Transverse colon (tissue), 4 donors: ENCODE data around the gene NRG2. TPM values are rescaled to one million over a fixed set of nuclear protein-coding genes. Genes with fewer than 3 reads are reported as not detected.

Source experiments
- DNase-seq: peaks from one replicate; pipeline ENCODE4 v3.0.0-alpha.2; 2019
- H3K27ac ChIP-seq, 4 donors: fragments of 200-600 bp; sonication (generic); 2 replicates each; pipeline ENCODE4 v1.5.1; 2016 to 2018; ENCODE audit warnings: inconsistent platforms in 4 of 4
- H3K27me3 ChIP-seq: fragments of 200-600 bp; sonication (generic); 2 replicates; pipeline ENCODE4 v1.5.1; 2017; ENCODE audit warnings: inconsistent platforms
- H3K36me3 ChIP-seq, 4 donors: fragments of 200-600 bp; sonication (generic); 2 replicates each; pipeline ENCODE4 v1.5.1; 2017 to 2019; ENCODE audit warnings: inconsistent platforms in 4 of 4
- H3K4me1 ChIP-seq, 4 donors: fragments of 200-600 bp; sonication (generic); 2 replicates each; pipeline ENCODE4 v1.5.1; 2017 to 2020; ENCODE audit warnings: inconsistent platforms in 4 of 4
- H3K4me3 ChIP-seq, 4 donors: fragments of 200-600 bp; sonication (generic); 1 replicate in 1 of 4; 2 replicates in 3 of 4; pipeline versions ENCODE4 v1.5.1 to v1.6.1; 2017 to 2019; ENCODE audit warnings: inconsistent platforms in 4 of 4
- H3K9me3 ChIP-seq, 2 donors: fragments of 200-600 bp; sonication (generic); 2 replicates each; pipeline ENCODE4 v1.5.1; 2017 to 2019; ENCODE audit warnings: inconsistent platforms in 2 of 2
- EP300 ChIP-seq: sonication (generic); formaldehyde crosslinking; IDR thresholded peaks from one replicate; pipeline ENCODE4 v1.6.1; 2017; ENCODE audit warnings: antibody characterized with exemption, low read depth
- POLR2A ChIP-seq: fragments of 450-650 bp; IDR thresholded peaks from one replicate; pipeline ENCODE4 v1.6.1; 2016; ENCODE audit warnings: antibody characterized with exemption, mild to moderate bottlenecking, moderate library complexity
- POLR2AphosphoS5 ChIP-seq, 3 donors: sonication (generic); formaldehyde crosslinking; IDR thresholded peaks; one replicate each; pipeline ENCODE4 v1.6.1; 2016; ENCODE audit warnings: antibody characterized with exemption in 3 of 3
- WGBS, 2 donors: methylation state at CpG; one replicate each; pipeline ENCODE4 v1.1.5; 2018; ENCODE audit warnings: low coverage in 1 of 2; 5-methylcytosine and 5-hydroxymethylcytosine counted together
- in situ Hi-C, 4 donors: fragments of 200-750 bp; cut with MboI; loops; one replicate each; pipeline versions ENCODE4 v1.15.0 to v1.15.1; 2017; ENCODE audit warnings: low sequenced_read_pairs in 3 of 4, low pct_ligation_motif_present in 1 of 4, low pct_unique_long_range_greater_than_20kb in 1 of 4
- intact Hi-C: fragments of 100-400 bp; cut with DNase I; formaldehyde crosslinking; loops from one replicate; pipeline ENCODE4 v1.15.1; 2023; ENCODE audit warnings: low total_unique reads
- total RNA-seq, 4 donors: library from RNA; depleted of rRNA; stranded (reverse); fragments of >200 nt; gene quantifications; one replicate each; pipeline ENCODE4 v1.1.0, GENCODE V29; 2016
- TF ChIP-seq, protein P1 (sequence below), 5 experiments: fragments of 200-600 bp in 3 of 5; fragments of 450-650 bp in 2 of 5; sonication (generic) in 3 of 5; IDR thresholded peaks; 1 replicate in 2 of 5; 2 replicates in 3 of 5; pipeline ENCODE4 v1.5.1; 2016 to 2017; ENCODE audit warnings: antibody characterized with exemption in 5 of 5, inconsistent platforms in 3 of 5, mild to moderate bottlenecking in 2 of 5, moderate library complexity in 1 of 5

NRG2 gene
- total RNA-seq, 4 donors from 2014 or later = 0.68 to 12.3 (median 0.95) TPM; not detected in 1

DNA sequence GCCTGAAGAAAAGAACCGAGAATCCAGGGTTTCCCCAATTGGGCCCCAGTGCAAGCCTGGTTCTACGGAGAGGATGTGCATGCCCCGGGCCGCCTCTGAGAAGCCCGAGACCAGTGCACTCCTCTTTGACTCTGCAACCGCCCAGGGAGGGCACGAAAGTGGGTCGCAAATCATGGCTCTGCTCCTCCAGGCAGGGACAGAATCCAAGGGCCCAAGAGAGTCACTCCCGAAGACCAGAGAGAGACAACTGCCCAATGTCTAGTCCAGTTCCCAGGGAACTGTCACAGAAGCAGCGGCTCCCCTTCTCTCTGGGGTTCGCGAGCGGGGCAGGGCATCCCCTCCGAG, 139.7 kb downstream of the NRG2 start:
- 24% methylated on average over 14 of the region's 14 CpGs; no CpG with 5 or more reads in 1 of the 2 donors for WGBS, 2 donors
- no peaks in the 10 kb centered on the region for H3K9me3 ChIP-seq
- in situ Hi-C loops (no loop called here), intact Hi-C loops (no loop called here)
- H3K36me3 ChIP-seq = no peaks in the 10 kb centered on the region
- no peak for DNase-seq
- TF ChIP-seq EP300 = no peak
- TF ChIP-seq, protein P1, sequence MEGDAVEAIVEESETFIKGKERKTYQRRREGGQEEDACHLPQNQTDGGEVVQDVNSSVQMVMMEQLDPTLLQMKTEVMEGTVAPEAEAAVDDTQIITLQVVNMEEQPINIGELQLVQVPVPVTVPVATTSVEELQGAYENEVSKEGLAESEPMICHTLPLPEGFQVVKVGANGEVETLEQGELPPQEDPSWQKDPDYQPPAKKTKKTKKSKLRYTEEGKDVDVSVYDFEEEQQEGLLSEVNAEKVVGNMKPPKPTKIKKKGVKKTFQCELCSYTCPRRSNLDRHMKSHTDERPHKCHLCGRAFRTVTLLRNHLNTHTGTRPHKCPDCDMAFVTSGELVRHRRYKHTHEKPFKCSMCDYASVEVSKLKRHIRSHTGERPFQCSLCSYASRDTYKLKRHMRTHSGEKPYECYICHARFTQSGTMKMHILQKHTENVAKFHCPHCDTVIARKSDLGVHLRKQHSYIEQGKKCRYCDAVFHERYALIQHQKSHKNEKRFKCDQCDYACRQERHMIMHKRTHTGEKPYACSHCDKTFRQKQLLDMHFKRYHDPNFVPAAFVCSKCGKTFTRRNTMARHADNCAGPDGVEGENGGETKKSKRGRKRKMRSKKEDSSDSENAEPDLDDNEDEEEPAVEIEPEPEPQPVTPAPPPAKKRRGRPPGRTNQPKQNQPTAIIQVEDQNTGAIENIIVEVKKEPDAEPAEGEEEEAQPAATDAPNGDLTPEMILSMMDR (IDR thresholded peaks at IDR 0.05) = no peak
- TF ChIP-seq POLR2A = no peak
- TF ChIP-seq POLR2AphosphoS5 (IDR thresholded peaks at IDR 0.05) = no peak
- H3K4me1 ChIP-seq = peaks cover 10 to 24% (median 17%) of the 10 kb centered on the region in 4 donors
- H3K4me3 ChIP-seq = peak overlapping the region in 3 of 4 donors; percentile 25 to 55 (median 35)
- H3K27me3 ChIP-seq = peaks cover 62% of the 10 kb centered on the region
- H3K27ac ChIP-seq = no peak overlapping the region

DNA sequence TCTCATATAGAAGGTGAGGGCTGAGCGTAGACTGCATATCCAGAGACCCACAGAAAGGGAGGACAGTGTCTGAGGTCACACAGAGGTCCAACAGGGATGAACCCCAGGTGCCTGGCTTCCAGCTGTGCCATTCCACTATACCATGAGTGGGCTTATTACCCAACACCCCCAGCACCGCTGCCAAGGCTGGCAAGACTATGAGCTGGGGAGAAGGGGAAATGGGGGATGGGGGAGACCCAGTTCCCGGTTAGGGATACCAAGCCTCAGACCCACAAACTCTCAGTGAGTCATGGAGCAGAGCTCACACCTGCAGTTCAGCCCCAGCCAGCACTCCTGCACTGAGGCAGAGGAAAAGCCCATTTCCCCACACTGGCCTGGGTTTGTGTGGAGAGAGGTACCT, 141.1 kb downstream of the NRG2 start:
- intact Hi-C loops = no loop called here
- in situ Hi-C loops = no loop called here
- H3K27me3 ChIP-seq = peaks cover 58% of the 10 kb centered on the region
- 70% methylated on average over 3 of the region's 3 CpGs; no CpG with 5 or more reads in 1 of the 2 donors for WGBS, 2 donors
- no peak overlapping the region for H3K27ac ChIP-seq
- no peak for DNase-seq
- H3K9me3 ChIP-seq = no peaks in the 10 kb centered on the region
- peaks cover 10 to 24% (median 17%) of the 10 kb centered on the region in 4 donors for H3K4me1 ChIP-seq
- H3K36me3 ChIP-seq = no peaks in the 10 kb centered on the region
- TF ChIP-seq EP300 (no peak), POLR2A (no peak), POLR2AphosphoS5 (IDR thresholded peaks at IDR 0.05) (no peak)
- TF ChIP-seq, protein P1 (IDR thresholded peaks at IDR 0.05) = no peak
- H3K4me3 ChIP-seq = no peak overlapping the region

DNA sequence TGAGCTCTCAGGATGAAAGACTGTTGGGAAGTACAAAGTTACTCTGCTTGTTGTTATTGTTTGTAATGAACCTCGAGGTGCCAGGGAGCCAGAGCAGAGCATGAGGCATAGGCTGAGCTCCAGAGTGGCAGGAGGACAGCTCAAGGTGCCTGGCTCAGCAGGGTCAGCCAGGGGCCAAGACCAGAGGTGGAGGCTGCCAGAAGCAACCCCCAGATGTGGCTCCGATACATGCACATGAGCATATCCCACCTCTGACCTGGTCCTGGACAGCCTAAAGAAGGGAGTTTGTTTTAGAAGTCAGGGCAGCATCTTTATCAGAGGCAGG, 141.9 kb downstream of the NRG2 start:
- peaks cover 10 to 24% (median 17%) of the 10 kb centered on the region in 4 donors for H3K4me1 ChIP-seq
- intact Hi-C loops = no loop called here
- H3K27me3 ChIP-seq = peaks cover 57% of the 10 kb centered on the region
- H3K4me3 ChIP-seq = no peak overlapping the region
- WGBS, 2 donors = 65% methylated on average over 2 of the region's 2 CpGs; no CpG with 5 or more reads in 1 of the 2 donors
- no peaks in the 10 kb centered on the region for H3K36me3 ChIP-seq
- H3K9me3 ChIP-seq = no peaks in the 10 kb centered on the region
- in situ Hi-C loops = no loop called here
- DNase-seq = no peak
- TF ChIP-seq POLR2AphosphoS5 (IDR thresholded peaks at IDR 0.05) (no peak), POLR2A (no peak), EP300 (no peak)
- TF ChIP-seq, protein P1 (IDR thresholded peaks at IDR 0.05) = no peak
- H3K27ac ChIP-seq = no peak overlapping the region

DNA sequence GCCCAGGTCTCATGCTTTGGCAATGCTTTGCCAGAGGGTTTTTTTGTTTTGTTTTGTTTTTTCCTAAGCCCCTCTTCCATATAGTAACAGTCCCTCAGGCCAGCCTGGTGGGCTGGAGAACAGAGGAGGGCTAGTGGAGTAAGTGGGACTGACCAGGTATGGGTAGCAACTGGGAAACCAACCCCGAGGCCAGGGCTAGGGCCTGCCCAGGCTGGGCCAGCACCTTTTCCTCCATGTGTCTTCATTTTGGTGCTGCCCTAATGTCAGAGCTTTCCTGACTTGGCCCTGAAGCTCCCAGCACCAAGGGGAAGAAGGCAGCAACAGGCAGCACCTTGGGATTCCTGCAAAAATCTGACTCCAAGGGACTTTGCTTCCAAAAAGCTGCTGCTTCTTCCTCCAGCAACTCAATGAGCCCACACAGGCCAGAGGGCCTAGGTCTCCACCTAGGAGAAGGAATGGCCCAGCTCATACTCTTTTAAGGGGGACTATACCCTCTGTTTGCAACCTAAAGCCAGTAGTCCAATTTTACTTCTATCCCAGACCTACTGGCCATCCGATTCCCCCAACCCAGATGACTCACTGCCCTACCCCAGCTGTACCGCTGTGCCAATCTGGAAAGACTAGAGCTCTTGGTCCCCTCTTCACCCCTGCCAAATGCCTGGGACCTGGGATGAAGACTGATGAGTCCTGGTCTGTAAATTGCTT, 142.4 kb downstream of the NRG2 start:
- Histone ChIP-seq H3K36me3 (no peaks in the 10 kb centered on the region), H3K4me1 (peaks cover 10 to 27% (median 17%) of the 10 kb centered on the region in 4 donors), H3K4me3 (no peak overlapping the region), H3K9me3 (no peaks in the 10 kb centered on the region), H3K27me3 (peaks cover 53% of the 10 kb centered on the region), H3K27ac (no peak overlapping the region)
- intact Hi-C loops = no loop called here
- 76 to 100% methylated on average over 2 to 3 of the region's 3 CpGs for WGBS, 2 donors
- DNase-seq = no peak
- no peak for TF ChIP-seq EP300
- TF ChIP-seq POLR2A = no peak
- no peak for TF ChIP-seq POLR2AphosphoS5 (IDR thresholded peaks at IDR 0.05)
- TF ChIP-seq, protein P1 (IDR thresholded peaks at IDR 0.05) = no peak
- in situ Hi-C loops = no loop called here
